PC-3 (cell line): ENCODE measurements around the gene KRTAP4-16. TPM values are rescaled to one million over a fixed set of nuclear protein-coding genes. Genes with fewer than 3 reads are reported as not detected.
"Not testable (repeated sequence)": the region's sequence is repeated elsewhere in the genome, so short reads cannot be mapped to it uniquely, and the experiment has no call there.

Experiments used
- ATAC-seq: fragments of 200-7000 bp; cut with Tn5 transposase; 2 replicates; pipeline ENCODE4 v1.9.1; 2020; ENCODE audit warnings: mild to moderate bottlenecking, moderate library complexity
- BruUV-seq: library from RNA; stranded (reverse); fragments of 400-500 nt; replicated peaks from 2 replicates; lab custom pipeline; 2021; lab: Mats Ljungman, UMichigan
- CTCF ChIA-PET: fragments of 300-600 bp; sonication (Branson Sonifier 250); formaldehyde crosslinking; loops from one replicate; lab custom pipeline; 2022; ENCODE audit warnings: antibody characterized with exemption; lab: Charles Lee
- POLR2A ChIA-PET: fragments of 300-600 bp; sonication (Branson Sonifier 250); formaldehyde crosslinking; loops from one replicate; lab custom pipeline; 2022; ENCODE audit warnings: antibody characterized with exemption; ENCODE audit not compliant: unreplicated experiment; lab: Charles Lee
- DNase-seq: peaks from one replicate; pipeline ENCODE4 v3.0.0-alpha.2; 2015
- H2AFZ ChIP-seq: fragments of 300-600 bp; sonication (generic); 2 replicates; pipeline ENCODE4 v1.6.0; 2016; ENCODE audit warnings: antibody characterized with exemption, low read length
- H3F3A ChIP-seq: fragments of 300-600 bp; sonication (generic); one replicate; pipeline ENCODE4 v1.6.0; 2017; ENCODE audit warnings: antibody characterized with exemption, low read length, control low read depth, mild to moderate bottlenecking; ENCODE audit not compliant: unreplicated experiment
- H3K27ac ChIP-seq: fragments of 300-600 bp; sonication (generic); 2 replicates; pipeline ENCODE4 v1.5.1; 2016; ENCODE audit warnings: mild to moderate bottlenecking, low read length
- H3K27me3 ChIP-seq: fragments of 300-600 bp; sonication (generic); 2 replicates; pipeline ENCODE4 v1.6.1; 2016; ENCODE audit warnings: low read length, mixed read lengths
- H3K36me3 ChIP-seq: fragments of 300-600 bp; sonication (generic); 2 replicates; pipeline ENCODE4 v1.6.1; 2016; ENCODE audit warnings: low read depth, mixed run types, low read length, mixed read lengths
- H3K4me1 ChIP-seq: fragments of 300-600 bp; sonication (generic); 2 replicates; pipeline ENCODE4 v1.5.1; 2016; ENCODE audit warnings: low read length; ENCODE audit not compliant: insufficient read depth
- H3K4me2 ChIP-seq: fragments of 300-600 bp; sonication (generic); 2 replicates; pipeline ENCODE4 v1.6.0; 2016; ENCODE audit warnings: low read length
- H3K4me3 ChIP-seq: fragments of 300-600 bp; sonication (generic); 2 replicates; pipeline ENCODE4 v1.5.1; 2016; ENCODE audit warnings: mild to moderate bottlenecking, low read length, mixed read lengths
- H3K79me2 ChIP-seq: fragments of 300-600 bp; sonication (generic); 2 replicates; pipeline ENCODE4 v1.6.1; 2017; ENCODE audit warnings: low read length, mixed read lengths
- H3K9ac ChIP-seq: fragments of 300-600 bp; sonication (generic); 2 replicates; pipeline ENCODE4 v1.6.0; 2016; ENCODE audit warnings: mild to moderate bottlenecking, low read length
- H3K9me2 ChIP-seq: fragments of 300-600 bp; sonication (generic); replicated peaks from 2 replicates; pipeline ENCODE4 v1.6.1; 2016; ENCODE audit warnings: mixed run types, low read length, mixed read lengths
- H3K9me3 ChIP-seq: fragments of 300-600 bp; sonication (generic); 2 replicates; pipeline ENCODE4 v1.6.1; 2016; ENCODE audit warnings: low read length, mixed read lengths
- H4K20me1 ChIP-seq: fragments of 300-600 bp; sonication (generic); 2 replicates; pipeline ENCODE4 v1.6.1; 2016; ENCODE audit warnings: low read length, mixed read lengths
- CTCF ChIP-seq: fragments of 300-600 bp; sonication (generic); conservative IDR thresholded peaks from 2 replicates; pipeline ENCODE4 v1.5.1; 2017; ENCODE audit warnings: antibody characterized with exemption, low read depth, mild to moderate bottlenecking, low read length
- EZH2 ChIP-seq: fragments of 300-600 bp; sonication (generic); IDR thresholded peaks from one replicate; pipeline ENCODE4 v1.6.1; 2017; ENCODE audit warnings: antibody characterized with exemption, mild to moderate bottlenecking, low read length; ENCODE audit not compliant: unreplicated experiment
- EZH2phosphoT487 ChIP-seq: fragments of 300-600 bp; sonication (generic); IDR thresholded peaks from 2 replicates; pipeline ENCODE4 v1.6.1; 2018; ENCODE audit warnings: mild to moderate bottlenecking, antibody characterized with exemption, low read length, borderline replicate concordance
- intact Hi-C: fragments of 100-400 bp; cut with micrococcal nuclease; formaldehyde crosslinking; loops from 2 replicates; pipeline ENCODE4 v1.9.0; 2023
- total RNA-seq: library from RNA; depleted of rRNA; stranded (reverse); fragments of >200 nt; gene quantifications from 2 replicates; pipeline ENCODE4 v1.2.3, GENCODE V29; 2014

Gene KRTAP4-16
- total RNA-seq, 1 experiment from 2014 or later, result not detected

- H3F3A ChIP-seq, result no peaks in the 10 kb centered on the region
- no TSS peak for BruUV-seq
- POLR2A ChIA-PET, result interaction anchor here (0.7 kb wide), 1 partner anchor 403 kb away, joined by 3 read pairs; no protein-coding TSS in a partner anchor
- intact Hi-C loops, result no loop called here
- H3K9me2 ChIP-seq, result no peaks in the 10 kb centered on the region
- H2AFZ ChIP-seq, result no peak overlapping the region
- DNase-seq, result no peak
- CTCF ChIA-PET, result no interaction called here
- no peak overlapping the region for H3K27ac ChIP-seq
- no peak overlapping the region for H3K4me3 ChIP-seq
- no peaks in the 10 kb centered on the region for H4K20me1 ChIP-seq
- ATAC-seq, result no peak
- no peaks in the 10 kb centered on the region for H3K27me3 ChIP-seq
- no peak overlapping the region for H3K4me2 ChIP-seq
- no peak overlapping the region for H3K9ac ChIP-seq
- H3K79me2 ChIP-seq, result no peaks in the 10 kb centered on the region
- no peaks in the 10 kb centered on the region for H3K4me1 ChIP-seq
- no peaks in the 10 kb centered on the region for H3K9me3 ChIP-seq
- no peak for TF ChIP-seq CTCF
- TF ChIP-seq EZH2phosphoT487, result no peak
- no peak for TF ChIP-seq EZH2
- H3K36me3 ChIP-seq, result no peaks in the 10 kb centered on the region
Measured at GRCh38 chr17:41125064-41125463, 23.1 kb upstream of the KRTAP4-16 start.

GRCh38 chr17:41123991-41124371 is 22.0 kb upstream of the KRTAP4-16 start, which contains the start of gene KRTAP4-12:
Gene KRTAP4-12, minus strand, starts transcription at chr17:41124182. Its CDS starts 60 bp downstream, at chr17:41124122.
- H2AFZ ChIP-seq, H3K4me1 ChIP-seq, H3K36me3 ChIP-seq, H3K79me2 ChIP-seq, H3K4me3 ChIP-seq, BruUV-seq, intact Hi-C loops, H3K9me2 ChIP-seq, CTCF ChIA-PET, ATAC-seq, POLR2A ChIA-PET, H3K4me2 ChIP-seq, DNase-seq, H3K9me3 ChIP-seq, H3K9ac ChIP-seq, H3K27ac ChIP-seq, H3F3A ChIP-seq, H3K27me3 ChIP-seq, H4K20me1 ChIP-seq: not testable (repeated sequence)

GRCh38 chr17:41123292-41123990 is 21.4 kb upstream of the KRTAP4-16 start:
- H3K36me3 ChIP-seq, H3F3A ChIP-seq, H3K27ac ChIP-seq, H3K9me2 ChIP-seq, POLR2A ChIA-PET, H4K20me1 ChIP-seq, CTCF ChIA-PET, intact Hi-C loops, H3K79me2 ChIP-seq, H3K9ac ChIP-seq, ATAC-seq, H3K4me2 ChIP-seq, H3K27me3 ChIP-seq, DNase-seq, H3K4me1 ChIP-seq, H3K9me3 ChIP-seq, H3K4me3 ChIP-seq, H2AFZ ChIP-seq, BruUV-seq: not testable (repeated sequence)
